CD4-positive, alpha-beta T cell (primary cell): ENCODE data around the gene NT5DC3. TPM values are rescaled to one million over a fixed set of nuclear protein-coding genes. Genes with fewer than 3 reads are reported as not detected.

Experiments used
- ATAC-seq: fragments of 200-7000 bp; cut with Tn5 transposase; one replicate; pipeline ENCODE4 v1.10.0; 2022; ENCODE audit warnings: mild to moderate bottlenecking; ENCODE audit not compliant: poor library complexity
- CTCF ChIA-PET: fragments of 350-600 bp; sonication (Branson Sonifier 250); formaldehyde crosslinking; loops from one replicate; lab custom pipeline; 2021; ENCODE audit warnings: antibody characterized with exemption, inconsistent platforms; lab: Charles Lee
- POLR2A ChIA-PET: fragments of 350-600 bp; sonication (Branson Sonifier 250); formaldehyde crosslinking; loops from one replicate; lab custom pipeline; 2021; ENCODE audit warnings: antibody characterized with exemption, inconsistent platforms; lab: Charles Lee
- DNase-seq, 14 experiments: peaks; one replicate each; pipeline ENCODE4 v3.0.0-alpha.2; 2013 to 2020; ENCODE audit warnings: mixed read lengths in 2 of 14
- H3K27ac ChIP-seq, 2 donors: one replicate each; pipeline versions ENCODE4 v1.5.1 to v1.7.0; 2013; ENCODE audit warnings: low read length in 2 of 2, low read depth in 1 of 2, mild to moderate bottlenecking in 1 of 2
- H3K27me3 ChIP-seq, 2 experiments: 1 replicate in 1 of 2; 2 replicates in 1 of 2; pipeline versions ENCODE4 v1.6.1 to v1.7.0; 2013; ENCODE audit warnings: low read length in 2 of 2, control low read depth in 1 of 2, mild to moderate bottlenecking in 1 of 2, moderate library complexity in 1 of 2; ENCODE audit not compliant: insufficient read depth in 2 of 2, control insufficient read depth in 1 of 2
- H3K36me3 ChIP-seq: one replicate; pipeline ENCODE4 v1.6.1; 2013; ENCODE audit warnings: low read length, control low read depth; ENCODE audit not compliant: insufficient read depth
- H3K4me1 ChIP-seq: one replicate; pipeline ENCODE4 v1.6.1; 2013; ENCODE audit warnings: low read length, control low read depth; ENCODE audit not compliant: insufficient read depth
- H3K4me3 ChIP-seq: one replicate; pipeline ENCODE4 v1.5.1; 2013; ENCODE audit warnings: mild to moderate bottlenecking, low read length, moderate library complexity
- H3K9me3 ChIP-seq, 2 experiments: 1 replicate in 1 of 2; 2 replicates in 1 of 2; pipeline versions ENCODE4 v1.6.1 to v1.7.0; 2013; ENCODE audit warnings: low read length in 2 of 2, mild to moderate bottlenecking in 2 of 2, control low read depth in 1 of 2, moderate library complexity in 1 of 2; ENCODE audit not compliant: control insufficient read depth in 1 of 2, insufficient read depth in 1 of 2
- H3K27ac Mint-ChIP-seq: one replicate; pipeline ENCODE4 v1.8.0; 2020; ENCODE audit warnings: mixed read lengths
- H3K27me3 Mint-ChIP-seq: one replicate; pipeline ENCODE4 v1.8.0; 2021; ENCODE audit warnings: mixed read lengths
- H3K36me3 Mint-ChIP-seq: one replicate; pipeline ENCODE4 v1.8.0; 2021; ENCODE audit warnings: low read depth, mixed read lengths
- H3K4me1 Mint-ChIP-seq: one replicate; pipeline ENCODE4 v1.8.0; 2021; ENCODE audit warnings: low read depth, mixed read lengths
- H3K4me3 Mint-ChIP-seq: one replicate; pipeline ENCODE4 v1.8.0; 2020; ENCODE audit warnings: mild to moderate bottlenecking, mixed read lengths
- H3K9me3 Mint-ChIP-seq: one replicate; pipeline ENCODE4 v1.8.0; 2020; ENCODE audit warnings: mixed read lengths
- intact Hi-C, 2 experiments: fragments of 100-400 bp; cut with DNase I in 1 of 2; cut with micrococcal nuclease in 1 of 2; formaldehyde crosslinking; loops; one replicate each; pipeline versions ENCODE4 v1.15.1 to v1.9.0; 2023 to 2025; cut with DNase I, micrococcal nuclease
- total RNA-seq, 174 experiments: library from RNA in 2 of 174; stranded (reverse) in 2 of 174; gene quantifications; one replicate each; pipeline ENCODE4 v1.2.3 and lab custom pipeline; 2021 to 2026
- TF ChIP-seq, protein P1 (sequence below): fragments of 200-600 bp; IDR thresholded peaks from one replicate; pipeline ENCODE4 v1.8.0; 2022; ENCODE audit warnings: antibody characterized with exemption, mild to moderate bottlenecking

NT5DC3 gene
- total RNA-seq, 2 experiments from 2014 or later = 3.5 to 4.0 TPM

GRCh38 chr12:103875666-103876065, 34.6 kb upstream of the NT5DC3 start:
- ATAC-seq (no peak), DNase-seq (no peak)
- H3K27ac Mint-ChIP-seq = no peak overlapping the region
- ChIA-PET POLR2A (interaction anchor here (1.0 kb wide), 1 partner anchor 54 kb away, joined by 3 read pairs; no protein-coding TSS in a partner anchor), CTCF (no interaction called here)
- Histone ChIP-seq H3K27ac (no peak overlapping the region), H3K9me3 (no peaks in the 10 kb centered on the region), H3K27me3 (peaks cover 0 to 5% of the 10 kb centered on the region in 2 experiments), H3K36me3 (no peaks in the 10 kb centered on the region), H3K4me3 (no peak overlapping the region), H3K4me1 (peaks cover 7% of the 10 kb centered on the region)
- H3K27me3 Mint-ChIP-seq = no peaks in the 10 kb centered on the region
- no peaks in the 10 kb centered on the region for H3K36me3 Mint-ChIP-seq
- no peak overlapping the region for H3K4me3 Mint-ChIP-seq
- H3K4me1 Mint-ChIP-seq = peaks cover 5% of the 10 kb centered on the region
- intact Hi-C loops = no loop called here
- TF ChIP-seq, protein P1, sequence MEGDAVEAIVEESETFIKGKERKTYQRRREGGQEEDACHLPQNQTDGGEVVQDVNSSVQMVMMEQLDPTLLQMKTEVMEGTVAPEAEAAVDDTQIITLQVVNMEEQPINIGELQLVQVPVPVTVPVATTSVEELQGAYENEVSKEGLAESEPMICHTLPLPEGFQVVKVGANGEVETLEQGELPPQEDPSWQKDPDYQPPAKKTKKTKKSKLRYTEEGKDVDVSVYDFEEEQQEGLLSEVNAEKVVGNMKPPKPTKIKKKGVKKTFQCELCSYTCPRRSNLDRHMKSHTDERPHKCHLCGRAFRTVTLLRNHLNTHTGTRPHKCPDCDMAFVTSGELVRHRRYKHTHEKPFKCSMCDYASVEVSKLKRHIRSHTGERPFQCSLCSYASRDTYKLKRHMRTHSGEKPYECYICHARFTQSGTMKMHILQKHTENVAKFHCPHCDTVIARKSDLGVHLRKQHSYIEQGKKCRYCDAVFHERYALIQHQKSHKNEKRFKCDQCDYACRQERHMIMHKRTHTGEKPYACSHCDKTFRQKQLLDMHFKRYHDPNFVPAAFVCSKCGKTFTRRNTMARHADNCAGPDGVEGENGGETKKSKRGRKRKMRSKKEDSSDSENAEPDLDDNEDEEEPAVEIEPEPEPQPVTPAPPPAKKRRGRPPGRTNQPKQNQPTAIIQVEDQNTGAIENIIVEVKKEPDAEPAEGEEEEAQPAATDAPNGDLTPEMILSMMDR = no peak
- no peaks in the 10 kb centered on the region for H3K9me3 Mint-ChIP-seq

DNA sequence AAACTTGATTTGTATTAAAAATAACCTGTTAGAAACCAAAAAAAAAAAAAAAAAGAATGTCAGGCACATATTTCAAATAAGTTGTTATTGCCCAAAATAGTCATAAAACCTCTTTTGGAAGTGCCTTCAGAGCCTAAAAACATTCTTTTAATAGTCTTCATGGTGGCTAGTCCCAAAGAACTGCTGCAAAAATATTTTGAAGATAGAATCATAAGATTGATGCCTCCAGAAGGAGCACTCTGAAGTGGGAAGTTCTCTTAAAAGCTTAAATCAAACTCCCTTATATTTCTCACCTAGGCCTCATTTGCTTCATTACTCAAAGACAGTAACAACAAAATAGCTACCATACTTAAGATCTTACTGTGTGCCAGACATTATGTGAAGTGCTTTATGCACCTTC, 27.2 kb upstream of the NT5DC3 start:
- Histone ChIP-seq H3K4me1 (no peaks in the 10 kb centered on the region), H3K36me3 (no peaks in the 10 kb centered on the region), H3K27ac (no peak overlapping the region), H3K27me3 (peaks cover 0 to 5% of the 10 kb centered on the region in 2 experiments), H3K9me3 (no peaks in the 10 kb centered on the region), H3K4me3 (no peak overlapping the region)
- DNase-seq (no peak), ATAC-seq (no peak)
- no peaks in the 10 kb centered on the region for H3K27me3 Mint-ChIP-seq
- TF ChIP-seq, protein P1 = no peak
- POLR2A ChIA-PET = no interaction called here
- no peaks in the 10 kb centered on the region for H3K9me3 Mint-ChIP-seq
- CTCF ChIA-PET = no interaction called here
- no peaks in the 10 kb centered on the region for H3K36me3 Mint-ChIP-seq
- no peak overlapping the region for H3K27ac Mint-ChIP-seq
- intact Hi-C loops = loop anchor here in 1 of 2 experiments (5.0 kb wide), 1 partner anchor 291 kb away; no protein-coding TSS in a partner anchor
- H3K4me3 Mint-ChIP-seq = no peak overlapping the region
- H3K4me1 Mint-ChIP-seq = no peaks in the 10 kb centered on the region

DNA sequence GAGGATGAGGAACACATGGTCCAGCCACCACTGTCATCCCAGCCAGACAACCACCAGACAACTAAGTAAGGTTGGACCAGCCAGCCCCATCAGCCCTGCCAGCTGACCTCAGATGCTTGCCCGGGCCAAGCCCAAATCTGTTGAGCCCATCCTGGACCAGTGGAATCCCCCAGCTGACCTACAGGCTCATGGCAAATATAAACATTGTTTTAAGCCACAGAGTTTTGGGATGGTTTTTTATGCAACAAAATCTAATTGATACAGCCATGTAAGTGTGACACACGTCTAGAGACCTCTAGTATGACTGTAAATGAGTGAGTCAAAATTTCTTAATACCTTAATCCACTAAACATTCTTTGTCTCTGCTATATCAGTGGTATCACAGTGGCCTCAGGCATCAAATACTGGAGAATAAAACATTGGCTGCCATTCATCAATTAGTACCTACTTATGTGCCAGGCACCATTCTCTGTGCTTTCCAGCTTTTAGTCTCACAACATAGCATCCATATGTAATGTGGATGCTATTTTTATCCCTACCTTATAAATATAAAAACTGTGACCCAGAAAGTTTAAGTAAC, 24.2 kb upstream of the NT5DC3 start:
- Mint-ChIP-seq H3K4me1 (no peaks in the 10 kb centered on the region), H3K27me3 (no peaks in the 10 kb centered on the region), H3K36me3 (no peaks in the 10 kb centered on the region), H3K4me3 (no peak overlapping the region), H3K27ac (no peak overlapping the region), H3K9me3 (no peaks in the 10 kb centered on the region)
- no peak for ATAC-seq
- CTCF ChIA-PET = no interaction called here
- DNase-seq = no peak
- H3K36me3 ChIP-seq = no peaks in the 10 kb centered on the region
- no peak overlapping the region for H3K4me3 ChIP-seq
- no peaks in the 10 kb centered on the region for H3K27me3 ChIP-seq
- POLR2A ChIA-PET = no interaction called here
- no peak overlapping the region for H3K27ac ChIP-seq
- intact Hi-C loops = loop anchor here in 1 of 2 experiments (5.0 kb wide), 1 partner anchor 288 kb away; no protein-coding TSS in a partner anchor
- TF ChIP-seq, protein P1 = no peak
- H3K4me1 ChIP-seq = no peaks in the 10 kb centered on the region
- H3K9me3 ChIP-seq = no peaks in the 10 kb centered on the region
